Stimulated activated CD4-positive, alpha-beta T cell treated with anti-CD3 and anti-CD28 coated beads, TNF-alpha, amount 100 ng/mL, for 24 hours (primary cell): Measurements from ENCODE around the gene PARP11.
A peak's percentile ranks its signal among the peaks of the same experiment; 100 is the strongest.

Experiments used
- DNase-seq, 3 experiments: peaks; one replicate each; pipeline ENCODE4 v3.0.0-alpha.2; 2020; ENCODE audit warnings: low read depth in 3 of 3

The PARP11 gene

DNA sequence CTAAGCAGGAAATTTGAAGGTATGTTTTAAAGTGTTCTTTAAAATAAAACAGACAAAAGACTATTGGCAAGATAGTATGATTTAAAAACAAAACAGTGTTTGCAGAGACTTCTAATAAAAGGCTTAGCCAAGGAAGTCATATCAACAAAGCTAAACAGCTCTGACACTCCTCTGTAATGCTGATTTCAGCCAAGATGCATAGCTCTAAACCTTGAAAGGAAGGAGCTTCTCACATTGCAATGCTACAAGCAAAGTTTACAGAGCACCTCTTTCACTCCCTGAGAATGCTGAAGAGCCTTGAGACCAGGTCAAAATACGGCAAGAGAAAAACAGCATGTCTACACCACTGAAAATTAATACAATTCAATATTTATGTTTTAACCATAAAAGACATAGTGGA lies 51.8 kb downstream of the PARP11 start:
- no peak for DNase-seq

GRCh38 chr12:3820122-3820521 lies 53.1 kb downstream of the PARP11 start:
- DNase-seq: no peak

GRCh38 chr12:3816266-3816665 lies 56.9 kb downstream of the PARP11 start:
- DNase-seq: no peak

DNA sequence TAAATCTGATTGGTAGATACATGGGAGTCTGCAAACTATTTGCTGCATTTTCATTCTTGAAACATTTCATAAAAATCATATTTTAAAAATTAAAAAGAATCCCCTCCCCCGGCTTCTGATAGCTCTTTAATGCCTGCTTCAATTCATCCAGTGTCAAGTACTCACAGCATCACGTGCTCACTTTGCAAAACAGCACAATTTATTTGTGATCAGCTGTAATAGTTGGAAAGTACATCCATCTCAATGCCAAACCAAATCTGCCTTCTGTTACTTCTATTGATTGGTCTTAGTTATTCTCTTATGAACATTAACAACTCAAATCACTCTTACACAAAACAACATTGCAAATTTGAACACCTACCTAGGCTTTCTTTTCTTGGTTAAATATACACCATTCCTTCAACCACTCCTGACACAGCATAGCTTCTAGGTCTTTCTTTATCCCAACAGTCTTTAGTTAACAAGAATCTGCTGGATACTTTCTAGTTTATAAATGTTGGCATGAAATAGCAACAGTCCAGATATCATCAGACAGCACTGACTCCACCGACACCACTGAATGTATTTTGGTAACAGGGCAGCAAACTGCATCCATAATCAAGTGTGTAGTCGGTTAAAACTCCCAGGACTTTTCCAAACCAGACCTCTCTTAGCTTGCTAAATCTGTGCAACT lies 58.0 kb downstream of the PARP11 start:
- no peak for DNase-seq

DNA sequence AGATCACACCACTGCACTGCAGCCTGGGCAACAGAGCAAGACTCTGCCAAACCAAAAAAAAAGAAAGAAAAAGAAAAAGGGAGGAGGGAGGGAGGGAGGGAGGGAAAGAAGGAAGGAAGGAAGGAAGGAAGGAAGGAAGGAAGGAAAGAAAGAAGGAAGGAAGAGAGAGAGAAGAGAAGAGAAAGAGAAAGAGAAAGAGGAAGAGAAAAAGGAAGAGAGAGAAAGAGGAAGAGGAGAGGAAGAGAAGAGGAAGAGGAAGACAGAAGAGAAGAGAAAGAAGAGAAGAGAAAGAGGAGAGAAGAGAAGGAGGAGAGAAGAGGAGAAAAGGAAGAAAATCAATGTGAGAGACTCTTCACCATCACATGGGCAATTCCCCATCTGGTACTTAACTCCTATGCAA lies 62.7 kb downstream of the PARP11 start:
- no peak for DNase-seq

- DNase-seq: no peak
These were observed 63.2 kb downstream of the PARP11 start for GRCh38 chr12:3810016-3810370.

GRCh38 chr12:3809357-3810015 lies 63.7 kb downstream of the PARP11 start:
- no peak for DNase-seq

DNA sequence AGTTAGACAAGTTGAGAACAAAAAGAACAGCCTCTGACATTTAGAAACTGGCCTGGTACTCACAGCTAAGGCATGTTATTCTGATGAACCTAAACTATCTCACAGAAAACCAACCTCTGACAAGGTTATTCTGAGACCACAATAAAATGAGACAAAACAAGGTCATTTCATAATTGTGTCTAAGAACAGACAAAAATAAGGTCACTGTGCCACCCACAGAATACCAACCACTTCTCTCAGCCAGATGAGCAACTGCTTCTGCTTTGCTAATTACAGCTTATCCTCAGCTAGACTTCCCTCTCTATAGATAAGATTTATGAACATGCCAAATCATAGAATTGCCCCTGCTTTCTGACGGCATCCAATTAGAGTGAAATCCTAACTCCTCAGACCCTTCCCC lies 68.1 kb downstream of the PARP11 start:
- DNase-seq: no peak

DNA sequence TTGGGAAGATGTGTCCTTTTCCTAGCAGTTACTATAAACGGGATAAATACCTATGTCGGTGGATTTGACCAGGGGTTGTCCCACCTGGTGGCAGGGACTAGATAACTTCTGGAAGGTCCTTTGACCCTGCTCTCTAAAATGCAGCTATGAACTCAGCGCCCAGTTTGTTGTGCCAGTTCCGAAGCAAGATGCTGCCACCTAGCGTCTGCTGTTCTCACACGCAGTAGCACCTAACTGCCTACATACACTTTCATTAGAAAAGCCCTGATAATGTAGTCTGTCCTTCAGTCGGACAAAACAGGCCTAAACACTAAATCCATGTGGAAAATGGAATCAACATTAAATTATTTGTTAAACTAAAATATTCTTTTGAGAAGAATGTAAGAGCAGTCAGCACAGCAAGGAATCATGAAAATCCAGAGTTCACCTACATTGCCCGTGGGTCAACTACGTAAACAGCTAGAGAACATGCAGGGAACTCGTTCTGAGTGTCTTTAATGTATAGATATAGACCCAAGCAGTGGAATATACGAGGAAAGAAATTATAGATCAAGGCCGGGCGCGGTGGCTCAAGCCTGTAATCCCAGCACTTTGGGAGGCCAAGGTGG lies 69.2 kb downstream of the PARP11 start:
- DNase-seq: peak; percentile 28 to 60 (median 55)

DNA sequence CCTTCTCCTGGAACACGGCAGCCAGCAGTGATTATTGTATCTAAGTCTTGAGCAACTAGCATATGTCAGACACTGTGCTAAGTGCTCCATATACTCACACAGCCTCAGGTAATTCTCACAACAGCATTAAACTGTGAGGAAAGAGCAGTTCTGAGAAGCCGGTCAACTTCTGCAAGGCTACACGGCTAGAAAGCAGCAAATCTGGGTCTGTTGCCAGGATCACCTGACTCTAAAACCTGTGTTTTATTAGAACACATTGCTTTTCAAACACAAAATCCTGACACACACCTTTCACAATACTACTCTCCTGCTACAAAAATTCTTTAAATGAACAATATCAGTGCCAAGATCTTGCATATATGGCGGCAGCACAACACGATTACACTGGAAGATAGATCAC lies 70.5 kb downstream of the PARP11 start:
- DNase-seq: no peak

DNA sequence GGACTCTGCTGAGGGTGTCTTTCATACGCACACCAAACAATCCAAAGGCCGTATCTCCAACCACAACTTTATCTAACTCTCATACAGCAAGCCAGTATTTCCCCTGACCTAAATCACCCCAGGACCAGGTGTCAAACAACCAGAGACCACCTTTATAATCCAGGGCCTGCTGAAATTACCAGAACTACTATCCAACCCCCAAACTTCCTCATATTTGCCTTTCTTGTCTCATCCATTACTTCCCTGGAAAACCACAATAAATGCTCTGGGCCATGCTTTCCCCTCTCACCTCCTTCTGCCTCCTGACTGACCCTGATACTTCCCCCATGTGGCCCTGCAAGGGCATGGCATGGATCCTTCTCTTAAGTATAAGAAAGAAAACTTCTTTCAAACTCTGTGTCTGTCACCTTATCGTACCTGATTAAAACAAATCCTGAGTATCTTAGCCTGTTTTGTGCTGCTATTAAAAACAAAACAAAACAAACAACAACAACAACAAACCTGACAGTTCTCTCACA lies 75.6 kb downstream of the PARP11 start:
- DNase-seq: no peak

DNA sequence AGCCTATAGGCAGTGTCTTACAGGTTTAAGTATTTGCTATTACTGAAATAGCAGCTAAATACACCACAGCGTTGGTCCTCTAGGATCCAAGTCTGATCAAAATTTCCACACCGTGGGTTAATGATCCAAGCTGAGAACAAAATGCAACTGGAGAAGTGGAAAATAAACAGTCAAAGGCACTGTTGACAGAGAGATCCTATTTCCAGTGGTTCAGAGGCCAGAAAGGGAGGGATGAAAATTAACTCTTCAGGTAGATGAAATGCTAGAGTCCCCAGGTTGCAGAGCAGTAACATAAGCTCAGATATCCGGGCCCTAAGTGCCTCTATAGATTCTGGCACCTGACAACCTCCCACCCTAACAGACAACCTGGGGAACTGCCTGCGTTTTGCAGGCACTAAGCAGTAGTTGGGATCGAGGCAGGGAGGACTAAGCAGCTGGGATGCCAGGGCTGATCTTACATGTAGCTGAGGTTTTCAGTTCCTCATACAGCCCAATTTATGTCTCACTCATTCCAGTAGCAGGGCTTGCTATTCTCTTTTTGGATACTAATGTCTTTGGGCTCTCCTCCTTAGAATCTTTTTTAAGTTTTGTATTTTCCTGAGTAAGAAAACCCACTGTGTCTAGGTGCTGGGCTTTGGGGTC lies 77.6 kb downstream of the PARP11 start:
- DNase-seq: no peak

DNA sequence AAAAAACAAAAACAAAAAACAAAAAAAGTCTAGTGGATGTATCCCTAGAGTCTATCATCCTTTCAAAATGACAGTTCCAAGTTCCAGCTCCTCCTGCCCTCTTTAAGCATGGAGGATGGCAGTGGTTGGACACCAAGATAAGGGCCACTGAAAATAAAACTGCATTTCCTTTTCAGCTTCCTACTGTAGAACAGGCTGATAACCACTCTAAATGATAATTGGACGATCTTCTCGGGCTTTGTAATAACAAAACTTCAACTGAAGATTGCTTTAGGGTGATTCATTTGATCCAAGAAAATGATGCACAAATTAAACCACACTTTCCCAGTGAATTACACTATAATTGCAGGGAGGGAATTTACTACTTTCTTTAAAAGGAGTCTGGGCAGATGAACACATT lies 78.1 kb downstream of the PARP11 start:
- no peak for DNase-seq

GRCh38 chr12:3792623-3793288 lies 80.4 kb downstream of the PARP11 start:
- DNase-seq: no peak

DNA sequence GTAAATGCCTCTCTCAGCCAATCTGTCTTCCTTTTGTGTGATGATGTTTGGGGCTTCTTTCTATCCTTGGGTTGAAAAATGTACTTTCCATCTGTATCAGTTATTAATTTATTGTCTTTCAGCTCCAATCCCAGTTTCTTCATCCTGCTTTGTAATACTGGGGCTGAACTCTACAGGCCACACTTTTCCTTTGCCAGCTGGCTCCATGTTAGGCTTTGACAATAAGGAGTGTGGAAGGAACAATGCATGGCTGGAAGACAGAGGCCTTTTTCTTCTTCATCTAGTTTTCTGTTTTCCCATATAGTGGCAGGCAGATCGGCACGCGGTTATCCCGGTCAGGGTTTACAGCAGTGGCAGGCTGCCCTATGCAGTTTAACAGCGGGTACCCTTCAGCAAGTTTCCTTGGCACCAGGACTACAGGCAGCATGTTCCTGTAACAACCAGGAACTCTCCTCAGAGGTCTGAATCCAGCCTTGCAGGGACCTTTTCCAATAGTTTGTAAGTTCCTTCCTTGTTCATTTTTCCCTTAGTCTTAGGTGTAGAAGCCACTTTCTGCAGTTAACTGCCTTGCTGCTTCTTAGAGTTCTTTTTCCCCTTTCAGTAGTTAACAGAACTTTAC lies 81.8 kb downstream of the PARP11 start:
- no peak for DNase-seq

DNA sequence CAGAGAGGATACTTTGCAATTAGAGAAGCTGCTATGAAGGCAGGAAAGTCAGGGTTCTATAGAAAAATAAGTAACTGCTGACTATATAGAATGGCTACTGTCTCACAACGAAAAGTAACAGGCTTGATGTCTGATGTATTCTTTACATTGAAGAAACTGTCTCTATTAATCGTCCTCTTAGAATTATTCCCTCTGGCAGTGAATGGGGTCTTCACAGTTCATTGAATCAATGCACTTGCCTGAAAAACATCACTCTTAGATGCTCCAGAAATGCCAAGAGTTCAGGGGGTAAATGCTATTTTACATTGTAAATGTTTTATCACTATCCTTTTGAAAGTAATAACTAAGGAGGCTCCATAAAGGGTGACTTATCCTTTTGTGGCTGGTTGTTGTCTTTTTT lies 82.6 kb downstream of the PARP11 start:
- DNase-seq: no peak

- DNase-seq: no peak
These were observed 83.4 kb downstream of the PARP11 start for GRCh38 chr12:3789838-3790237.

DNA sequence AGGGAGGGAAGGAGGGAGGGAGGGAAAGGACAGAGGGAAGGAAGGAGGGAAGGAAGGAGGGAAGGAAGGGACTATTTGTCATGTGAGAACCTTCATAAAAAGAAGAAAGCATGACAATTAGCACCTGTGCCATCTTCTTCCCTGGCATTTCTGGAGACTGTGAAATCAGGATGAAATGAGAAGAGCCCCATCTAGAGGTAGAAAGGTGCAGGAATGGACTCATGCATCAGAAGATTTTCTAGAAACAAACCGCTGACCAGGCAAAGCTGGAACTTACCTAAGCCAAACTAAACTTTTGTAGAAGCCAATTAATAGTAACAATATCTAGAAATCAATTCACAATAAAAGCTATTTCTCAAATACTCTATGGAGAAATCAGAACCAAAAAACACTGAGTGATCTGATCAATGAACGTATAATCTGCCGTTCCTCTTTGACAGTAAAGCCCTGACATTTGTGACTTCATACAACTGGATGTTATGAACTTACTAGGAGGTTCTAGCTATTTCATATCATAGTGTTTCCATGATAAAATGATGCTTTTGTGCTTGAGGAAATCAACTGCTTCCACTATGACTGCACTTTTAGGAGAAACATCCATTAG lies 95.9 kb downstream of the PARP11 start:
- DNase-seq: no peak

DNA sequence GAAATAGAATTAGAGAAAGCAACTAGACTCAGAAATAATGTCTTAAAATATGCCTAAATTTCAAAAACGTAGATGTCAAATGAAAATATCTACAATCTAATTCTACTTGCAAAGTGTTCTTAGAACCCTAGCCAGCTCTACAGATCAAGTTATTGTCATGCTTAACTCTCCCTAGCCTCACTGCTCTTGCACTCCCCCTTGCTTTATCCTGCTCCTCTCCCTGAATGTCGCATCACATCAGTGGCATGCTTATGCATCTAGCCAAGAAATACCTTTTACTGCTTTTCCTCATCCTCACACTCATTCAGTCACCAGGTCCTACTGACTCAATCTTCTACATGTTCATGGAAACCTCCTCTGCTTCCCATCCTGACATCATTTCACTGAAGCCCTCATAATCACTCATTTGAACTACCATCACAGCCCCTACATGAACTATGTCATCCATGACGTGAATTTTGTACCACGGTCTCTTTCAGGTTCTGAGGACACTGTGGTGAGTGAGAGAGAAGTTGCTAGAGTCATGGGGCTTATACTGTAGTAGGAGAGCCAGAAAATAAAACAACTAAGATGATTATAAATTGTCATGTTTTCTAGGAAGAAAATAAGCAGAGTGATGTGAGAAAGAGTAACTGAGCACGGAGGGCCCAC lies 97.7 kb downstream of the PARP11 start:
- DNase-seq: no peak

GRCh38 chr12:3772380-3772779 lies 100.8 kb downstream of the PARP11 start:
- DNase-seq: no peak

- DNase-seq: no peak
These were observed 101.3 kb downstream of the PARP11 start for GRCh38 chr12:3771853-3772252.
